NCI-H1048 (cell line): ENCODE data around the gene SHANK3.

Experiments
- DNase-seq: peaks from one replicate; lab custom pipeline; 2025; lab: John Stamatoyannopoulos, UW

Gene SHANK3

GRCh38 chr22:50678218-50678650, 5.6 kb downstream of the SHANK3 start:
- DNase-seq: no peak

- no peak for DNase-seq
Measured at GRCh38 chr22:50678651-50679521, 6.3 kb downstream of the SHANK3 start.

- no peak for DNase-seq
Measured at GRCh38 chr22:50683086-50683993, 10.7 kb downstream of the SHANK3 start.

- no peak for DNase-seq
Measured at GRCh38 chr22:50683994-50684371, 11.4 kb downstream of the SHANK3 start.

GRCh38 chr22:50684501-50684900, 11.9 kb downstream of the SHANK3 start:
- no peak for DNase-seq

- no peak for DNase-seq
Measured at GRCh38 chr22:50684986-50685385, 12.4 kb downstream of the SHANK3 start.

- no peak for DNase-seq
Measured at GRCh38 chr22:50686794-50687193, 14.2 kb downstream of the SHANK3 start.

GRCh38 chr22:50687829-50688228, 15.2 kb downstream of the SHANK3 start:
- DNase-seq: no peak

GRCh38 chr22:50688448-50688847, 15.8 kb downstream of the SHANK3 start:
- no peak for DNase-seq

- no peak for DNase-seq
Measured at GRCh38 chr22:50691521-50691920, 18.9 kb downstream of the SHANK3 start.

- DNase-seq: no peak
Measured at GRCh38 chr22:50693462-50693861, 20.8 kb downstream of the SHANK3 start.

GRCh38 chr22:50694099-50694605, 21.5 kb downstream of the SHANK3 start:
- DNase-seq: no peak

GRCh38 chr22:50694766-50695420, 22.3 kb downstream of the SHANK3 start:
- no peak for DNase-seq

- DNase-seq: no peak
Measured at GRCh38 chr22:50695421-50696250, 23.0 kb downstream of the SHANK3 start.

- no peak for DNase-seq
Measured at GRCh38 chr22:50696251-50696798, 23.7 kb downstream of the SHANK3 start.

GRCh38 chr22:50696799-50697561, 24.4 kb downstream of the SHANK3 start:
- no peak for DNase-seq

- DNase-seq: no peak
Measured at GRCh38 chr22:50697667-50698506, 25.3 kb downstream of the SHANK3 start.

GRCh38 chr22:50698546-50698945, 25.9 kb downstream of the SHANK3 start:
- DNase-seq: no peak
